Measurements from ENCODE around the gene TBCK.

Gene TBCK

DNA sequence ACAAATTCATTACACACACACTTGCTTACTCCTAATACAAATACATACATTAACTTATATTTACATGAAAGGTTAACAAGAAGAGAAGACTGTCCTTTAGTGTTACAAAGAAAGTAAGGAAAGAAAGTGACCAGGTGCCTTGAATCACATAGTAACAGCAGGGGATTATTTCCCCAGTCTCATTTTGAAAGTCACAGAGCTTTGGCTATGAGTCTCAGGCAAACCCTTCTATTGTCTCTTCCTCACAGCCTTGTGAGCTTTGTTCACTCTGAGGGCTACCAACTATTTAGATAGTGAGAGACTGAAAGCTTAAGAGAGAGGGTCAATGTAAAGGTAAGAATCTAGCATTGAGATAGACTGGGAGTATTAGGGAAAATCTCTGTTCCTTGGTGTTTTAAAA lies 259.1 kb downstream of the TBCK start:
- H4K20me1 ChIP-seq (ENCODE audit: insufficient read depth, low read length) = no peaks in the 10 kb centered on the region
- no peaks in the 10 kb centered on the region for H3F3A ChIP-seq (ENCODE audit: insufficient read depth, low read length)
- no peak overlapping the region for H2AFZ ChIP-seq (ENCODE audit: low read length)
- H3K9me2 ChIP-seq (replicated peaks; ENCODE audit: insufficient read depth, low read length) = no peaks in the 10 kb centered on the region; the same call in 1 of the 2 replicates
- H3K79me2 ChIP-seq (ENCODE audit: low read length) = no peaks in the 10 kb centered on the region
- no peak overlapping the region for H3K4me2 ChIP-seq (ENCODE audit: low read depth, low read length)
- TF ChIP-seq CTCF (IDR thresholded peaks at IDR 0.05; ENCODE audit: low read length) = no peak
- TF ChIP-seq EZH2phosphoT487 (IDR thresholded peaks at IDR 0.05; ENCODE audit: low read length) = no peak
- TF ChIP-seq EZH2 (optimal IDR thresholded peaks at IDR 0.05; ENCODE audit: low read depth, low read length) = no peak
- H3K4me3 ChIP-seq (ENCODE audit: low read length) = no peak overlapping the region
- H3K36me3 ChIP-seq (replicated peaks; ENCODE audit: insufficient read depth, low read length) = no peaks in the 10 kb centered on the region
- no peak overlapping the region for H3K27ac ChIP-seq (ENCODE audit: low read length)
- no peak for DNase-seq
- no peaks in the 10 kb centered on the region for H3K27me3 ChIP-seq (replicated peaks; ENCODE audit: insufficient read depth, low read length)
- H3K4me1 ChIP-seq (ENCODE audit: low read length) = no peaks in the 10 kb centered on the region
- no peaks in the 10 kb centered on the region for H3K9me3 ChIP-seq (replicated peaks; ENCODE audit: insufficient read depth, low read length)
- H3K9ac ChIP-seq (ENCODE audit: low read length) = no peak overlapping the region

- Histone ChIP-seq H3K79me2 (ENCODE audit: low read length) (no peaks in the 10 kb centered on the region), H3K4me2 (ENCODE audit: low read depth, low read length) (no peak overlapping the region)
These were observed 264.5 kb downstream of the TBCK start for GRCh38 chr4:106051514-106051913.

GRCh38 chr4:106049490-106049889 lies 266.5 kb downstream of the TBCK start:
- H3K79me2 ChIP-seq (ENCODE audit: low read length) = no peaks in the 10 kb centered on the region
- H3K27ac ChIP-seq (ENCODE audit: low read length) = no peak overlapping the region
- H3F3A ChIP-seq (ENCODE audit: insufficient read depth, low read length) = no peaks in the 10 kb centered on the region
- no peak for DNase-seq
- H3K9me3 ChIP-seq (replicated peaks; ENCODE audit: insufficient read depth, low read length) = no peaks in the 10 kb centered on the region
- TF ChIP-seq EZH2 (optimal IDR thresholded peaks at IDR 0.05; ENCODE audit: low read depth, low read length) = no peak
- no peaks in the 10 kb centered on the region for H3K4me1 ChIP-seq (ENCODE audit: low read length)
- no peaks in the 10 kb centered on the region; the same call in 1 of the 2 replicates for H3K9me2 ChIP-seq (replicated peaks; ENCODE audit: insufficient read depth, low read length)
- no peaks in the 10 kb centered on the region for H3K27me3 ChIP-seq (replicated peaks; ENCODE audit: insufficient read depth, low read length)
- H3K4me2 ChIP-seq (ENCODE audit: low read depth, low read length) = no peak overlapping the region
- no peak overlapping the region for H2AFZ ChIP-seq (ENCODE audit: low read length)
- no peaks in the 10 kb centered on the region for H3K36me3 ChIP-seq (replicated peaks; ENCODE audit: insufficient read depth, low read length)
- H3K4me3 ChIP-seq (ENCODE audit: low read length) = no peak overlapping the region
- no peaks in the 10 kb centered on the region for H4K20me1 ChIP-seq (ENCODE audit: insufficient read depth, low read length)
- no peak overlapping the region for H3K9ac ChIP-seq (ENCODE audit: low read length)

More at GRCh38 chr4:106051514-106051913, 264.5 kb downstream of the TBCK start:
- Histone ChIP-seq H4K20me1 (ENCODE audit: insufficient read depth, low read length) (no peaks in the 10 kb centered on the region), H3K27ac (ENCODE audit: low read length) (no peak overlapping the region), H3K9ac (ENCODE audit: low read length) (no peak overlapping the region), H3K9me2 (replicated peaks; ENCODE audit: insufficient read depth, low read length) (no peaks in the 10 kb centered on the region; the same call in 1 of the 2 replicates), H3K36me3 (replicated peaks; ENCODE audit: insufficient read depth, low read length) (no peaks in the 10 kb centered on the region), H3F3A (ENCODE audit: insufficient read depth, low read length) (no peaks in the 10 kb centered on the region), H3K4me1 (ENCODE audit: low read length) (no peaks in the 10 kb centered on the region), H2AFZ (ENCODE audit: low read length) (no peak overlapping the region), H3K4me3 (ENCODE audit: low read length) (no peak overlapping the region), H3K9me3 (replicated peaks; ENCODE audit: insufficient read depth, low read length) (no peaks in the 10 kb centered on the region), H3K27me3 (replicated peaks; ENCODE audit: insufficient read depth, low read length) (no peaks in the 10 kb centered on the region)
- no peak for DNase-seq
- TF ChIP-seq EZH2 (optimal IDR thresholded peaks at IDR 0.05; ENCODE audit: low read depth, low read length) (no peak), CTCF (IDR thresholded peaks at IDR 0.05; ENCODE audit: low read length) (no peak)

DNA sequence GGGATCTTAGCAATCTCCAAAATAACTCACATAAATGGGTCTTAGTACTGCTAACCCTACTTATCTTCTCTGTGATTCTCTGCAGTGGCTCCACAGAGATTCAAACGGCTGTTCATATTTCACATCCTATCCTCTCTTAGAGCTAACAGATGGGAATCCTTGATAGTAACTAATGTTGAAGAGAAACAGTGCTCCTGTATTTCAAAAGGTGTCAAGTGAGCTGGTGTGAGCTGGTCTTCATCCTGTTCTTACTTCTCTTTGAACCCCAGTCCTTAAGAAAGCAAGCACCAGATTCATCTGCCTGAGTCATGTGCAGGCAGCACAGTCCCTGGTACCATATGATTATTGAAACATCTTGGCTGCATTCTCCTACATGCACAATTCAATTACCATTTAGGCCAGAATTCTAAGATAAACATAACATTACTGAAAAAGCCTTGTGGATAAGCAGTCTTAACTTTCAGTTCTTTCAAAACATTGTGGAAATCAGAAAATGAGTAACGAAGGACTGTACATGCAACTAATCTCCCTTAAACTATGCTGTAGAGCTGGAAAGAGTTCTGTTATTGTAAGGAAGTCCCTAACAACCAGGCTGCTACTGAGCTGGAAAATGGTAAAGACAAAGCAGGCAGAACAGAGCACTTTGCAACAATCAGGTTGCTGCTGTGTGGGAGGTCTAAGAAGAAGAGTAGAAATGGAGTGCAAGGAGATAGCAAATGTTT lies 267.6 kb downstream of the TBCK start:
- H3K79me2 ChIP-seq (ENCODE audit: low read length) = no peaks in the 10 kb centered on the region
- no peaks in the 10 kb centered on the region for H3K36me3 ChIP-seq (replicated peaks; ENCODE audit: insufficient read depth, low read length)
- no peak overlapping the region for H3K27ac ChIP-seq (ENCODE audit: low read length)
- H3K9me2 ChIP-seq (replicated peaks; ENCODE audit: insufficient read depth, low read length) = no peaks in the 10 kb centered on the region; the same call in 1 of the 2 replicates
- no peak overlapping the region for H2AFZ ChIP-seq (ENCODE audit: low read length)
- TF ChIP-seq EZH2 (optimal IDR thresholded peaks at IDR 0.05; ENCODE audit: low read depth, low read length) = no peak
- no peak for TF ChIP-seq EZH2phosphoT487 (IDR thresholded peaks at IDR 0.05; ENCODE audit: low read length)
- no peak for TF ChIP-seq CTCF (IDR thresholded peaks at IDR 0.05; ENCODE audit: low read length)
- no peak overlapping the region for H3K4me2 ChIP-seq (ENCODE audit: low read depth, low read length)
- H3K9me3 ChIP-seq (replicated peaks; ENCODE audit: insufficient read depth, low read length) = no peaks in the 10 kb centered on the region
- H3F3A ChIP-seq (ENCODE audit: insufficient read depth, low read length) = no peaks in the 10 kb centered on the region
- H4K20me1 ChIP-seq (ENCODE audit: insufficient read depth, low read length) = no peaks in the 10 kb centered on the region
- no peaks in the 10 kb centered on the region for H3K4me1 ChIP-seq (ENCODE audit: low read length)
- H3K4me3 ChIP-seq (ENCODE audit: low read length) = no peak overlapping the region
- no peak for DNase-seq
- no peaks in the 10 kb centered on the region for H3K27me3 ChIP-seq (replicated peaks; ENCODE audit: insufficient read depth, low read length)
- no peak overlapping the region for H3K9ac ChIP-seq (ENCODE audit: low read length)

Measured in MM.1S (cell line).